GM12878 (cell line): ENCODE measurements around the gene FEM1B. TPM values are rescaled to one million over a fixed set of nuclear protein-coding genes. Genes with fewer than 3 reads are reported as not detected.

Experiments
- ATAC-seq: fragments of 200-7000 bp; cut with Tn5 transposase; 3 replicates; pipeline ENCODE4 v1.9.1; 2020; ENCODE audit warnings: mild to moderate bottlenecking, moderate library complexity
- BruUV-seq: library from RNA; stranded (reverse); fragments of 400-500 nt; replicated peaks from 2 replicates; lab custom pipeline; 2021; lab: Mats Ljungman, UMichigan
- CTCF ChIA-PET: fragments of 300-600 bp; sonication (Branson Sonifier 250); formaldehyde crosslinking; extraction: SDS; loops from one replicate; lab custom pipeline; 2021; ENCODE audit warnings: inconsistent platforms; lab: Yijun Ruan, JAX
- POLR2A ChIA-PET: fragments of 350-600 bp; formaldehyde crosslinking; extraction: SDS; loops from one replicate; lab custom pipeline; 2021; ENCODE audit warnings: inconsistent platforms; lab: Charles Lee
- RAD21 ChIA-PET: fragments of 300-600 bp; sonication (Branson Sonifier 250); formaldehyde crosslinking; loops from one replicate; lab custom pipeline; 2023; ENCODE audit warnings: antibody characterized with exemption; ENCODE audit not compliant: unreplicated experiment; lab: Charles Lee
- SMC1A ChIA-PET: fragments of 300-600 bp; sonication (Branson Sonifier 250); formaldehyde crosslinking; loops from one replicate; lab custom pipeline; 2023; ENCODE audit not compliant: unreplicated experiment, uncharacterized antibody; lab: Charles Lee
- DNase-seq: peaks from one replicate; pipeline ENCODE4 v3.0.0-alpha.2; 2011; ENCODE audit warnings: low read depth, low spot score
- FAIRE-seq: peaks from 3 replicates; lab custom pipeline; 2011; peaks lifted over from hg19 to GRCh38; lab: Jason Lieb, UNC
- H2AFZ ChIP-seq: 2 replicates; pipeline ENCODE4 v1.6.0; 2011; ENCODE audit warnings: low read depth, low read length, control low read depth; ENCODE audit not compliant: control insufficient read depth
- H3K27ac ChIP-seq: 2 replicates; pipeline ENCODE4 v1.5.1; 2011; ENCODE audit warnings: control low read depth; ENCODE audit not compliant: control insufficient read depth, insufficient read depth
- H3K27me3 ChIP-seq, 2 experiments: replicated peaks in 1 of 2; 2 replicates each; pipeline versions ENCODE4 v1.6.0 to v1.6.1; 2011; ENCODE audit warnings: low read length in 1 of 2; ENCODE audit not compliant: control insufficient read depth in 2 of 2, insufficient read depth in 2 of 2
- H3K36me3 ChIP-seq, 2 experiments: 2 replicates each; pipeline ENCODE4 v1.5.1; 2011; ENCODE audit warnings: low read length in 1 of 2; ENCODE audit not compliant: control insufficient read depth in 2 of 2, insufficient read depth in 2 of 2
- H3K4me1 ChIP-seq: 2 replicates; pipeline ENCODE4 v1.6.1; 2011; ENCODE audit warnings: mild to moderate bottlenecking, low read length, moderate library complexity, mixed read lengths; ENCODE audit not compliant: control insufficient read depth, insufficient read depth
- H3K4me2 ChIP-seq: 2 replicates; pipeline ENCODE4 v1.6.0; 2011; ENCODE audit warnings: control low read depth; ENCODE audit not compliant: control insufficient read depth, insufficient read depth
- H3K4me3 ChIP-seq: fragments of 200-600 bp; sonication (generic); 2 replicates; pipeline ENCODE4 v1.5.1; 2016
- H3K79me2 ChIP-seq: 2 replicates; pipeline ENCODE4 v1.6.0; 2011; ENCODE audit warnings: low read length; ENCODE audit not compliant: control insufficient read depth, insufficient read depth
- H3K9ac ChIP-seq: 2 replicates; pipeline ENCODE4 v1.8.0; 2011; ENCODE audit warnings: low read length, control low read depth, mixed read lengths; ENCODE audit not compliant: control insufficient read depth, insufficient read depth
- H3K9me3 ChIP-seq: replicated peaks from 3 replicates; pipeline ENCODE4 v1.5.1; 2011; ENCODE audit warnings: mild to moderate bottlenecking, low read length; ENCODE audit not compliant: control insufficient read depth, insufficient read depth
- H4K20me1 ChIP-seq: 2 replicates; pipeline ENCODE4 v1.6.0; 2011; ENCODE audit not compliant: control insufficient read depth, insufficient read depth
- BMI1 ChIP-seq: fragments of 450-650 bp; IDR thresholded peaks from 2 replicates; pipeline ENCODE4 v1.6.1; 2016; ENCODE audit warnings: mild to moderate bottlenecking, moderate library complexity, borderline replicate concordance
- EED ChIP-seq: sonication (generic); IDR thresholded peaks from 2 replicates; pipeline ENCODE4 v1.6.1; 2016; ENCODE audit warnings: antibody characterized with exemption, low read depth
- EGR1 ChIP-seq, 2 experiments: IDR thresholded peaks; 1 replicate in 1 of 2; 2 replicates in 1 of 2; pipeline ENCODE4 v1.6.1; 2011 to 2012; ENCODE audit warnings: low read depth in 2 of 2, low read length in 2 of 2, borderline replicate concordance in 1 of 2, mild to moderate bottlenecking in 1 of 2, moderate library complexity in 1 of 2
- EZH2 ChIP-seq: IDR thresholded peaks from 2 replicates; pipeline ENCODE4 v1.6.1; 2012; ENCODE audit warnings: low read depth, mild to moderate bottlenecking, control low read depth, inconsistent platforms, low read length, borderline replicate concordance; ENCODE audit not compliant: control insufficient read depth
- HDAC2 ChIP-seq: fragments of 200-600 bp; sonication (generic); IDR thresholded peaks from 2 replicates; pipeline ENCODE4 v1.6.1; 2017
- IKZF2 ChIP-seq, 2 experiments: fragments of 450-650 bp; IDR thresholded peaks; 2 replicates each; pipeline ENCODE4 v1.6.1; 2017; ENCODE audit warnings: mild to moderate bottlenecking in 2 of 2, moderate library complexity in 2 of 2
- NR2C2 ChIP-seq: IDR thresholded peaks from 2 replicates; pipeline ENCODE4 v1.6.1; 2011; ENCODE audit warnings: borderline replicate concordance, low read depth; ENCODE audit not compliant: control insufficient read depth, insufficient read length
- POLR2AphosphoS5 ChIP-seq: IDR thresholded peaks from 2 replicates; pipeline ENCODE4 v1.6.1; 2011; ENCODE audit warnings: mild to moderate bottlenecking, low read length, inconsistent platforms
- RAD51 ChIP-seq: fragments of 450-650 bp; IDR thresholded peaks from 2 replicates; pipeline ENCODE4 v1.6.1; 2016; ENCODE audit warnings: moderate library complexity, mild to moderate bottlenecking, inconsistent platforms
- SIX5 ChIP-seq: IDR thresholded peaks from 2 replicates; pipeline ENCODE4 v1.6.1; 2011; ENCODE audit warnings: mild to moderate bottlenecking, low read depth, low read length, moderate library complexity; ENCODE audit not compliant: severe bottlenecking
- TCF3 ChIP-seq: IDR thresholded peaks from 2 replicates; pipeline ENCODE4 v1.6.1; 2012; ENCODE audit warnings: low read depth, mild to moderate bottlenecking, low read length, borderline replicate concordance; ENCODE audit not compliant: insufficient read depth
- ZNF24 ChIP-seq: fragments of 450-650 bp; IDR thresholded peaks from 2 replicates; pipeline ENCODE4 v1.6.1; 2017; ENCODE audit warnings: antibody characterized with exemption, mild to moderate bottlenecking
- ZSCAN29 ChIP-seq: fragments of 450-650 bp; IDR thresholded peaks from 2 replicates; pipeline ENCODE4 v1.6.1; 2017; ENCODE audit warnings: mild to moderate bottlenecking, moderate library complexity
- WGBS: methylation state at CpG from one replicate; pipeline ENCODE4 v1.1.6; 2016; ENCODE audit warnings: low lambda C conversion rate; ENCODE audit not compliant: insufficient replicate concordance, insufficient coverage; ENCODE audit errors: missing lambda C conversion rate; 5-methylcytosine and 5-hydroxymethylcytosine counted together
- in situ Hi-C: fragments of 300-500 bp; cut with MboI; formaldehyde crosslinking; loops from 9 replicates; pipeline ENCODE4 v1.14.3; 2018; ENCODE audit warnings: mixed read lengths
- intact Hi-C: fragments of 100-400 bp; cut with micrococcal nuclease; formaldehyde crosslinking; loops from one replicate; pipeline ENCODE4 v1.14.2; 2022; ENCODE audit not compliant: unreplicated experiment
- polyA plus RNA-seq, 11 experiments: library from polyadenylated mRNA; depleted of rRNA in 4 of 11; unstranded in 6 of 11; stranded (reverse) in 5 of 11; fragments of >200 nt; fragmentation: Nextera tagmentation in 4 of 11; fragmentation: Illumina TruSeq in 1 of 11; extraction: Ambion mirVana in 4 of 11; extraction: Trizol in 1 of 11; gene quantifications; 1 replicate in 1 of 11; 2 replicates in 10 of 11; pipeline versions ENCODE4 v1.2.1 to v1.2.3, GENCODE V29; 2011 to 2016; ENCODE audit warnings: inconsistent platforms in 2 of 11, missing spikeins in 2 of 11, low read depth in 1 of 11
- total RNA-seq, 4 experiments: library from RNA; depleted of rRNA in 3 of 4; stranded (reverse); fragments of >200 nt in 3 of 4; fragmentation: Illumina TruSeq in 1 of 4; extraction: Trizol in 1 of 4; gene quantifications; 2 replicates each; pipeline versions ENCODE4 v1.2.1 to v1.2.3, GENCODE V29; 2013 to 2021
- TF ChIP-seq, protein P1 (sequence below): fragments of 450-650 bp; conservative IDR thresholded peaks from 2 replicates; pipeline ENCODE4 v1.6.1; 2017; ENCODE audit warnings: mild to moderate bottlenecking, moderate library complexity

Gene FEM1B
- total and polyA plus RNA-seq, 10 of the 15 experiments (the other 5 are each of a cell fraction or from before 2014, with no cell fraction given): 5.5 to 61.1 (median 18.2) TPM

DNA sequence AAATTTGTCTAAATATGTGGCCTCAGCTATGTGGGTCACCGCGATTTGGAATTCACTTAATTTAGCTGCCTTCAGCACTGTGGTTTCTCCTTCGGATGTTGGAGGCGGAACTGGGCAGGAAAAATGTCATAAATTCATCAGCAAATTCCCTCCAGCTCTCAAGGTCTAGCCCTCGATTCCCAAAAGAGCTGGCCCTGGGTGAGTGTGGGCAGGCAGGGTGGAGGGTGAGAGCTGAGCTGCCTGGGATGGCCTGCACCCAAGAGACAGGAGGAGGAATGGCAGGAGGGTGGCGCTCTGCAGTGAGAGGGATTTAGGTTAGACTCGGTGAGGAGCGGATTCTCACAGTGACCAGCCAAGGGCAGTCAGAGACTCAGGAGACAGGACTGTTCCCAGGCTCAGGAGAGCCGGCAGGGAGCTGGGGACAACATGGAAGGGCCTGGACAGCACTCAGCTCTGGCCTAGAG, 57.1 kb downstream of the FEM1B start:
- no peak overlapping the region for H2AFZ ChIP-seq
- no peak for FAIRE-seq
- no peak for DNase-seq
- no peak overlapping the region for H3K27ac ChIP-seq
- H3K9ac ChIP-seq: no peak overlapping the region
- no peaks in the 10 kb centered on the region for H3K36me3 ChIP-seq
- intact Hi-C loops (no loop called here), in situ Hi-C loops (no loop called here)
- H3K4me3 ChIP-seq: no peak overlapping the region
- no peak overlapping the region for H3K4me2 ChIP-seq
- POLR2A ChIA-PET: no interaction called here
- CTCF ChIA-PET: interaction anchor here (0.6 to 1.3 kb wide), 3 partner anchors 26 to 466 kb away, joined by 3 to 6 read pairs (median 4); no protein-coding TSS in a partner anchor
- ATAC-seq: no peak
- peaks cover 0 to 7% of the 10 kb centered on the region in 2 experiments; a peak in 1 of 4 replicates for H3K27me3 ChIP-seq
- RAD21 ChIA-PET: no interaction called here
- no TSS peak for BruUV-seq
- no peaks in the 10 kb centered on the region for H3K9me3 ChIP-seq
- no peak for TF ChIP-seq NR2C2
- TF ChIP-seq HDAC2: no peak
- no peak for TF ChIP-seq EED
- no peak for TF ChIP-seq ZNF24
- TF ChIP-seq IKZF2 (IDR thresholded peaks at IDR 0.05): no peak
- TF ChIP-seq RAD51: no peak
- no peak for TF ChIP-seq SIX5
- TF ChIP-seq EGR1 (IDR thresholded peaks at IDR 0.05; ENCODE audit: borderline replicate concordance in 1 of 2, low read depth in 2 of 2, low read length in 2 of 2): no peak
- TF ChIP-seq EZH2: no peak
- TF ChIP-seq ZSCAN29: no peak
- no peak for TF ChIP-seq POLR2AphosphoS5
- TF ChIP-seq, protein P1, sequence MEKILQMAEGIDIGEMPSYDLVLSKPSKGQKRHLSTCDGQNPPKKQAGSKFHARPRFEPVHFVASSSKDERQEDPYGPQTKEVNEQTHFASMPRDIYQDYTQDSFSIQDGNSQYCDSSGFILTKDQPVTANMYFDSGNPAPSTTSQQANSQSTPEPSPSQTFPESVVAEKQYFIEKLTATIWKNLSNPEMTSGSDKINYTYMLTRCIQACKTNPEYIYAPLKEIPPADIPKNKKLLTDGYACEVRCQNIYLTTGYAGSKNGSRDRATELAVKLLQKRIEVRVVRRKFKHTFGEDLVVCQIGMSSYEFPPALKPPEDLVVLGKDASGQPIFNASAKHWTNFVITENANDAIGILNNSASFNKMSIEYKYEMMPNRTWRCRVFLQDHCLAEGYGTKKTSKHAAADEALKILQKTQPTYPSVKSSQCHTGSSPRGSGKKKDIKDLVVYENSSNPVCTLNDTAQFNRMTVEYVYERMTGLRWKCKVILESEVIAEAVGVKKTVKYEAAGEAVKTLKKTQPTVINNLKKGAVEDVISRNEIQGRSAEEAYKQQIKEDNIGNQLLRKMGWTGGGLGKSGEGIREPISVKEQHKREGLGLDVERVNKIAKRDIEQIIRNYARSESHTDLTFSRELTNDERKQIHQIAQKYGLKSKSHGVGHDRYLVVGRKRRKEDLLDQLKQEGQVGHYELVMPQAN: no peak
- no peak for TF ChIP-seq BMI1
- no peak for TF ChIP-seq TCF3
- no peaks in the 10 kb centered on the region for H3K4me1 ChIP-seq
- H3K79me2 ChIP-seq: no peaks in the 10 kb centered on the region
- 27% methylated on average over 9 of the region's 9 CpGs for WGBS
- H4K20me1 ChIP-seq: no peaks in the 10 kb centered on the region
- SMC1A ChIA-PET: interaction anchor here (0.9 kb wide), 1 partner anchor 28 kb away, joined by 3 read pairs; no protein-coding TSS in a partner anchor
